Stimulated activated naive CD8-positive, alpha-beta T cell treated with anti-CD3 and anti-CD28 coated beads, Interleukin-15, Interleukin-2, amounts not matched to agents 100 ng/mL and 50 ng/mL, for 24 hours (primary cell): Measurements from ENCODE around the gene ZNF141.
"Not testable (repeated sequence)": the region's sequence is repeated elsewhere in the genome, so short reads cannot be mapped to it uniquely, and the experiment has no call there.

ENCODE experiments used
- H3K27ac Mint-ChIP-seq: one replicate; pipeline ENCODE4 v1.8.0; 2021; ENCODE audit warnings: mild to moderate bottlenecking, mixed read lengths
- H3K27me3 Mint-ChIP-seq: one replicate; pipeline ENCODE4 v1.8.0; 2021; ENCODE audit warnings: mixed read lengths
- H3K36me3 Mint-ChIP-seq: one replicate; pipeline ENCODE4 v1.8.0; 2021; ENCODE audit warnings: low read depth, mixed read lengths
- H3K4me1 Mint-ChIP-seq: one replicate; pipeline ENCODE4 v1.8.0; 2021; ENCODE audit warnings: low read depth, mixed read lengths
- H3K4me3 Mint-ChIP-seq: one replicate; pipeline ENCODE4 v1.8.0; 2021; ENCODE audit warnings: mild to moderate bottlenecking, mixed read lengths
- H3K9me3 Mint-ChIP-seq: one replicate; pipeline ENCODE4 v1.8.0; 2021; ENCODE audit warnings: mixed read lengths

ZNF141 gene

DNA sequence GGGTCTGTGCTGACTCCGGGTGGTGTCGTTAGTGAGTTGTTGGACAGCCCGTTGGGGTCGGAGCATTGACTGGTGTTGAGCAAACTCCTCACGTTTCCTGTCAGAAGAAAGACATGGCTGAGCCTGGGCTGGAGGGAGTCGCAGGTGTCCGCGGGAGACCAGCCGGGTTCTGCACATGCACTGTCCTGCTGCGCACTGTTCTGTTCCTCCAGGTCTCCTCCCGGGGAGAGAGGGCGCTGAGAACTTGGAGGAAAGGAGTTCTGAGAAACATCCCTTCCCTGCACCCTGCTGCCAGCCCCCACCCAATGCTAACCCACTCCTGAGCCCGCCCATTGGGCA lies 1.1 kb downstream of the ZNF141 start:
- Mint-ChIP-seq H3K9me3 (peaks cover 16% of the 10 kb centered on the region), H3K27me3 (no peaks in the 10 kb centered on the region), H3K4me1 (peaks cover 34% of the 10 kb centered on the region), H3K36me3 (peaks cover 57% of the 10 kb centered on the region), H3K27ac (peak overlapping the region; percentile 98), H3K4me3 (peak overlapping the region; percentile 98)

DNA sequence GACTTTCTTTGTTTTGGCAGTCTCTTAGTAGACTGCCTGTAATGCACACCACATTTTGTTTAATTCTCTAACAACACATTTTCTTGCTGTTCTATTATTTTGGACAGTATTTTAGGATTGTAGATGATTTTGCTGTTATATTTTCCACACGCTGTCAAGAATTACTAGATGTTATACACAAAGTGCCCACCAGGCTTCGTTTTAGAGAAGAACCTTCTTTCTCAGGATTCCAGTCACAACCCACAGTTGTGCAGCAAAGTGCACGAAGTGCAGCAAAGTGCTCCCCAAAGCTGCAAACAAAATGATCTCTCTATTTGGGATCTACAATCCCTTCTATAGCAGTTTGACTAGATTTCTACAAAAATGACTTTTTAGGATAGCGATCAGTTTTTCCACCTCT lies 2.4 kb downstream of the ZNF141 start:
- Mint-ChIP-seq H3K27me3 (no peaks in the 10 kb centered on the region), H3K4me3 (peak overlapping the region; percentile 98), H3K36me3 (peaks cover 70% of the 10 kb centered on the region), H3K9me3 (peaks cover 16% of the 10 kb centered on the region), H3K27ac (no peak overlapping the region), H3K4me1 (peaks cover 34% of the 10 kb centered on the region)

DNA sequence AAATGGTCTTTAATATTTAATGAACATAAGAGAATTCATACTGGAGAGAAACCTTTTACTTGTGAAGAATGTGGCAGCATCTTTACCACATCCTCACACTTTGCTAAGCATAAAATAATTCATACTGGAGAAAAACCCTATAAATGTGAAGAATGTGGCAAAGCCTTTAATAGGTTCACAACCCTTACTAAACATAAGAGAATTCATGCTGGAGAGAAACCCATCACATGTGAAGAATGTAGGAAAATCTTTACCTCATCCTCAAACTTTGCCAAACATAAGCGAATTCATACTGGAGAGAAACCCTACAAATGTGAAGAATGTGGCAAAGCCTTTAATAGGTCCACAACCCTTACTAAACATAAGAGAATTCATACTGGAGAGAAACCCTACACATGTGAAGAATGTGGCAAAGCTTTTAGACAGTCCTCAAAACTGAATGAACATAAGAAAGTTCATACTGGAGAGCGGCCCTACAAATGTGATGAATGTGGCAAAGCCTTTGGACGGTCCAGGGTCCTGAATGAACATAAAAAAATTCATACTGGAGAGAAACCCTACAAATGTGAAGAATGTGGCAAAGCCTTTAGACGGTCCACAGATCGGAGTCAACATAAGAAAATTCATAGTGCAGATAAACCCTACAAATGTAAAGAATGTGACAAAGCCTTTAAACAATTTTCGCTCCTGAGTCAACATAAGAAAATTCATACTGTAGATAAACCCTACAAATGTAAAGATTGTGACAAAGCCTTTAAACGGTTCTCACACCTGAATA lies 35.6 kb downstream of the ZNF141 start:
- Mint-ChIP-seq H3K9me3 (peaks cover 49% of the 10 kb centered on the region), H3K4me3 (no peak overlapping the region), H3K4me1 (no peaks in the 10 kb centered on the region), H3K27me3 (no peaks in the 10 kb centered on the region), H3K36me3 (peaks cover 95% of the 10 kb centered on the region), H3K27ac (no peak overlapping the region)

DNA sequence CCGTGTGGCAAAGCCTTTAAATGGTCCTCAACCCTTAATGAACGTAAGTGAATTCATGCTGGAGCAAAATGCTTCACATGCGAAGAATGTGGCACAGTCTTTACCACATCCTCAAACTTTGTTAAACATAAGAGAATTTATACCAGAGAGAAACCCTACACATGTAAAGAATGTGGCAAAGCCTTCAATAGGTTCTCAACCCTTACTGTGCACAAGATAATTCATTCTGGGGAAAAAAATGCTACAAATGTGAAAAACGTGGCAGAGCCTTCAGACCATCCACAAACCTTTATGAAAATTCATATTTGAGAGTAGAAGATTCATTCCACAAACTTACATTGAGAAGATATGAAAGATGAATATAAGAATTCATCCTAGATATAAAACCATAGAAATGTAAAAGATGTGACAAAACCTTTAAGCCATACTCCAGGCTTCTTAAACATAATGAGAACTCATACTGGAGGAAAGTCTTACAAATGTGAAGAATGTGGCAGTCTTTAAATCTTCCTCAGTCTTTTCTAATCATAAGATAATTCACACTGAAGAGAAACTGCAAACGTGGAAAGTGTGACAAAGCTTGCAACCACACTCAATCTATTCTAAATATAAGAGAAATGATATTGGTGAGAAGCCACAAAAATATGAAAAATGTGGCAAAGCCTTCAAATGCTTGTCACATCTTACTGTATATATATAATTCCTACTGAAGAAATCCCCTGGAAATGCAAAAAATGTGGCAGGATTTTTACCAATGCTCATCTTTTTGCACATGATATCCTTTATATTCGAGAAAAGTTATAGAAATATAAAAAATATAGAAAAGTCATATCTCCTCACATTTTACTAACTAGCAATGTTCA lies 36.9 kb downstream of the ZNF141 start:
- Mint-ChIP-seq H3K36me3 (peaks cover 90% of the 10 kb centered on the region), H3K27ac (no peak overlapping the region), H3K4me3 (no peak overlapping the region), H3K4me1 (no peaks in the 10 kb centered on the region), H3K9me3 (peaks cover 42% of the 10 kb centered on the region), H3K27me3 (no peaks in the 10 kb centered on the region)

DNA sequence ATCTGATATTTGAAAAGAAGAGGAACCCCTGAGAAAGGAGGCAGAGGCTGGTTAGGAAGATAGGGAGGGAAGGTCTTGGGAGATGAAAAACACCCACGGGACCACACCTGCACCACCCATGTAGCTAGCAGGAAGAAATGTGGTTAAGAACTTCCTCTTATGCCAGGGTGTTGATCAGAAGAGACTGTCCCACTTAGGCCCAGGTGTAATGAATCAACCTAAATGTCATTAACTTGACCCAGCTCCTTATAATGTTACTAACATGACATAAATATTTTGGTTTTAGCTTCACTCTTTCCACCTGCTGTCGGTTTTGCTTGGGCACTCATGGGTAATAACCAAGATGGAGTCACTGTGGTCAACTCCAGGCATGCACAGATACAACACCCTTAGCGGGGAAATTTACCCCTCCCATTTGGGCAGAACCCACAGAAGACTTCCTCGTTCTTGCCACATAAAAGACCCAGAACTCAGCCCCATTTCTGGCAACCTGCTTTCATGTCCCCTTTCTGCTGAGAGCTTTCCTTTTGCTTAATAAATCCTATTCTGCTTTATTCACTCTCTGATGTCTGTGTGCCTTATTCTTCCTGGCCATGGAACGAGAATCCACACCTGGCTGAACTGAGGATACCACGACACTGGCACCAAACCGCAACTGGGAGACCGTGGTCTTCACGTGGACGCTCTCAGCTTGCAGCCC lies 46.8 kb downstream of the ZNF141 start:
- H3K4me3 Mint-ChIP-seq: no peak overlapping the region
- H3K4me1 Mint-ChIP-seq: peaks cover 8% of the 10 kb centered on the region
- peaks cover 48% of the 10 kb centered on the region for H3K9me3 Mint-ChIP-seq
- H3K27me3 Mint-ChIP-seq: no peaks in the 10 kb centered on the region
- H3K36me3 Mint-ChIP-seq: peaks cover 36% of the 10 kb centered on the region
- H3K27ac Mint-ChIP-seq: no peak overlapping the region

DNA sequence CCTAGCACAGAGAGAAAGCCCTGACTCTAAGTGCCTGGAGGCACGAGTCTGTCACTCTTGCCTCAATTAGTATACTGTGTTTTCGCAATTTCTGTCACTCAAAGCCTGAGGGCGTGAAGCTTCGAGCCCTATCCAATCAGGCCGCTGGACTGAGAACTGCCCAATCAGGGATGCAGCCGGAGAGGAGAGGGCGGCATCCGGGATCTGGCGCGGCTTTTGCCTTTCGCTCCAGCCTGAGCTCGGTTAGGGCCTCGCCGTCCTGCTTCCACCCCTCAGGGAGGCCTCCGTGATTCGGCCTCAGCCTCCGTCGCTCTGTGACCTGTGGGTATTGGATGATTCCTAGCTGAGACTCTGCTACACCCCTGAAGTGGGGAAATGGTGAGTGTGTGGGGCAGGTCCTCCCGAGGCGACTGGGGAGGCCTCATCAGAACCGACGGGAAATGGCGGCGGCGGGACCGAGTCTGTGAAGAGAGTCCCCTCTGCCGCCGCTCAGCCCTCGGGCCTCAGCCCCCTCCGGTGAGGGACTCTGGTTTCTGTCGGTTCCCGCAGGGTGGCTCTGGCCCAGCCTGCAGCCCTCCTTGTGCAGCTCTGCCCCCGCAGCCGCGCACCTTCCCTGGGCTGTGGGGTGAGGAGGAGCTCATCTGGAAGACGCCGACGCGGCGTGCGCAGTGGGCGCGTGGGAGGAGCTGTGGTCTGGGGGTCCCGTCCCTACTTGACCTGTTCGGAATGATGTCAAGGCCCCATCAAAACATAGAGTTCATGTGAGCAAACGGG lies 48.5 kb downstream of the ZNF141 start:
- Mint-ChIP-seq H3K4me1 (peaks cover 8% of the 10 kb centered on the region), H3K36me3 (peaks cover 32% of the 10 kb centered on the region), H3K27me3 (no peaks in the 10 kb centered on the region), H3K27ac (no peak overlapping the region), H3K4me3 (no peak overlapping the region), H3K9me3 (peaks cover 56% of the 10 kb centered on the region)

DNA sequence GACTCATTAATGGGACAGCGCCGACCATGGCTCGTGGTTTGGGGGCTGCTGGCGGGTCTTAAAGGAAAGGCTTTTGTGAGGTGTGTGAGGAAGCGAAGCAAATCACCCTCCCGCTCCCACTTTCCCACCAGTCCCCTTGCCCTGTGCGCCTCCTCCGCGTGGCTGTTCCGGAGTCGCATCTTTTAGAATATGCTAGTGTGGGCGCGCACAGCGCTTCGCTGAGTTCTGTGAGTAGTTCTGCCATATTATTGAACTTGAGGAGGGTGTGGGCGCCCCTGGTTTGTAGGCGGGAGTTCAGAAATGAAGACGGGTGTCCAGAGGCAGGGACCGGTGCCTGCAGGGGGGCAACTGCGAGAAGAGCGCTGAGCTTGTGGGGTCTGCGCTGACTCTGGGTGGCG lies 49.1 kb downstream of the ZNF141 start:
- no peak overlapping the region for H3K4me3 Mint-ChIP-seq
- peaks cover 56% of the 10 kb centered on the region for H3K9me3 Mint-ChIP-seq
- H3K36me3 Mint-ChIP-seq: peaks cover 32% of the 10 kb centered on the region
- H3K27me3 Mint-ChIP-seq: no peaks in the 10 kb centered on the region
- peaks cover 8% of the 10 kb centered on the region for H3K4me1 Mint-ChIP-seq
- no peak overlapping the region for H3K27ac Mint-ChIP-seq

DNA sequence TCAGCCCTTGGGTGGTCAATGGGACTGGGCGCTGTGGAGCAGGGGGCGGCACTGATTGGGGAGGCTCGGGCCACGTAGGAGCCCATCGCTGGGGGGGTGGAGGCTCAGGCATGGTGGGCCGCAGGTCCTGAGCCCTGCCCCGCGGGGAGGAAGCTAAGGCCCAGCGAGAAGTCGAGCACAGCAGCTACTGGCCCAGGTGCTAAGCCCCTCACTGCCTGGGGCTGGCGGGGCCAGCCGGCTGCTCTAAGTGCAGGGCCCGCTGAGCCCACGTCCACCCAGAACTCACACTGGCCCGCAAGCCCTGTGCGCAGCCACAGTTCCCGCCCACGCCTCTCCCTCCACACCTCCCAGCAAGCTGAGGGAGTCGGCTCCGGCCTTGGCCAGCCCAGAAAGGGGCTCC lies 66.4 kb downstream of the ZNF141 start:
- Mint-ChIP-seq H3K9me3 (peaks cover 41% of the 10 kb centered on the region), H3K4me3 (no peak overlapping the region), H3K27ac (no peak overlapping the region), H3K4me1 (no peaks in the 10 kb centered on the region), H3K36me3 (peaks cover 34% of the 10 kb centered on the region), H3K27me3 (no peaks in the 10 kb centered on the region)

DNA sequence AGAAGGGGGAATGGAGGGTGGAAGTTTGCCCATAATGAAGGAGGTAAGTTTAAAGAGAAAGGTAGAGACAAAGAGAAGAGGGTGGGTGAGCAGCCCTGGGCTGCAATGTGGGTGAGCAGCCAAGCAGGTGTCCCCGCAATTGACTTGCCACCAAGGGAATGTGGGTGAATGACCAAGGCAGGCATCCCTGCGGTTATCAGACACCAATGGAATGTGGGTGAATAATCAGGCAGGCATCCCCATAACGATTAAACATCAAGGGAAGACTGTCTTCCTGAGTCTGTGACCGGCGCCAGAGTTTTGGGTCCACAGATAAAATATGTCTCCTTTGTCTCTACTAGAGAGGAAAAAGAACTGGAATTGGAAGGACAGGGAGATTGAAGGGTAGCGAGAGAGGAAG lies 70.7 kb downstream of the ZNF141 start:
- H3K4me1 Mint-ChIP-seq, H3K27ac Mint-ChIP-seq, H3K27me3 Mint-ChIP-seq, H3K4me3 Mint-ChIP-seq: not testable (repeated sequence)
- peaks cover 52% of the 10 kb centered on the region for H3K36me3 Mint-ChIP-seq
- H3K9me3 Mint-ChIP-seq: peaks cover 51% of the 10 kb centered on the region

DNA sequence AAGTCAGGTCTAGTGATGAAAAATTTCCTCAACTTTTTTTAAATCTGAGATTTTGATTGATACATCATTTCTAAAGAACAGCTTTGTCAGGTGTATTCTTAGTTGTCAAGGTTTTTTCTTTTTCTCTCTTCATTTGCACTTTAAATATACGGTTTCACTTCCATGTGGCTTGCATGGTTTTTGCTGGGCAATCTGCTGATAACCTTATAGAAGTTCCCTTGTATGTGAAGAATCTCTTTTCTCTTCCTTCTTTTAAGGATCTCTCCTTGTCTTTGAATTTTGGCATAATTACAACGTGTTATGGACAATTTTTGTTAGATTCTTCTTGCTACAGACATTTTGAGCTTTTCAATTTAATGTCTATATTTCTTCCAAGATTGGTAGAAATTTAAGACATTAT lies 85.0 kb downstream of the ZNF141 start:
- H3K9me3 Mint-ChIP-seq: peaks cover 35% of the 10 kb centered on the region
- no peaks in the 10 kb centered on the region for H3K4me1 Mint-ChIP-seq
- no peak overlapping the region for H3K4me3 Mint-ChIP-seq
- H3K27me3 Mint-ChIP-seq: no peaks in the 10 kb centered on the region
- H3K36me3 Mint-ChIP-seq: peaks cover 48% of the 10 kb centered on the region
- no peak overlapping the region for H3K27ac Mint-ChIP-seq
